K562 (cell line): Measurements from ENCODE around the gene SDK1. TPM values are rescaled to one million over a fixed set of nuclear protein-coding genes. Genes with fewer than 3 reads are reported as not detected.

ENCODE experiments used
- PHF21A ChIP-seq: fragments of 450-650 bp; IDR thresholded peaks from 2 replicates; pipeline ENCODE4 v1.6.1; 2017; ENCODE audit warnings: low read depth, borderline replicate concordance
- PHTF2 ChIP-seq: fragments of 250-450 bp; sonication (Bioruptor Pico); IDR thresholded peaks from 2 replicates; pipeline ENCODE4 v1.5.0; 2021; ENCODE audit warnings: mild to moderate bottlenecking
- POLR3A ChIP-seq: IDR thresholded peaks from 2 replicates; pipeline ENCODE4 v1.6.1; 2011; ENCODE audit warnings: borderline replicate concordance, mild to moderate bottlenecking, moderate library complexity; ENCODE audit not compliant: insufficient read length, insufficient read depth; ENCODE audit errors: extremely low read depth
- U2AF2 ChIP-seq: fragments of 200-400 bp; formaldehyde crosslinking; optimal IDR thresholded peaks from 2 replicates; pipeline ENCODE3; 2017; ENCODE audit warnings: low read depth, mild to moderate bottlenecking, low read length
- ZNF124 ChIP-seq: sonication (generic); formaldehyde crosslinking; IDR thresholded peaks from 2 replicates; pipeline ENCODE4 v1.8.1; 2022; ENCODE audit warnings: missing genetic modification reagents
- ZNF140 ChIP-seq: fragments of 250-450 bp; sonication (Bioruptor Pico); IDR thresholded peaks from 2 replicates; pipeline ENCODE4 v1.8.0; 2021; ENCODE audit warnings: moderate library complexity, mild to moderate bottlenecking, inconsistent platforms
- ZNF318 ChIP-seq, 2 experiments: fragments of 450-650 bp; IDR thresholded peaks; 2 replicates each; pipeline ENCODE4 v1.6.1; 2016; ENCODE audit warnings: mild to moderate bottlenecking in 2 of 2, borderline replicate concordance in 1 of 2, low read depth in 1 of 2, moderate library complexity in 1 of 2
- ZNF785 ChIP-seq: fragments of 250-450 bp; sonication (Bioruptor Pico); IDR thresholded peaks from 2 replicates; pipeline ENCODE4 v1.4.0; 2020; ENCODE audit warnings: mild to moderate bottlenecking
- polyA plus RNA-seq, 8 experiments: library from polyadenylated mRNA; depleted of rRNA in 4 of 8; stranded (reverse) in 5 of 8; unstranded in 3 of 8; fragments of >200 nt; fragmentation: Nextera tagmentation in 2 of 8; fragmentation: Illumina TruSeq in 1 of 8; extraction: Ambion mirVana in 2 of 8; extraction: Trizol in 1 of 8; gene quantifications; 2 replicates each; pipeline versions ENCODE4 v1.2.1 to v1.2.3, GENCODE V29; 2011 to 2014; ENCODE audit warnings: inconsistent platforms in 1 of 8, missing spikeins in 1 of 8
- total RNA-seq, 7 experiments: library from RNA; depleted of rRNA in 6 of 7; stranded (reverse); fragments of >200 nt in 6 of 7; fragmentation: Illumina TruSeq in 2 of 7; extraction: Trizol in 2 of 7; gene quantifications; 2 replicates each; pipeline versions ENCODE4 v1.2.1 to v1.2.3, GENCODE V29; 2011 to 2021; ENCODE audit warnings: low replicate concordance in 1 of 7

SDK1 gene
- total and polyA plus RNA-seq, 9 of the 15 experiments (the other 6 are each of a cell fraction or from before 2014, with no cell fraction given): 0.16 TPM; not detected in 8

GRCh38 chr7:3575753-3576531 is 274.9 kb downstream of the SDK1 start (continued):
- TF ChIP-seq ZNF318 (IDR thresholded peaks at IDR 0.05; ENCODE audit: borderline replicate concordance in 1 of 2, low read depth in 1 of 2) (no peak), ZNF785 (CRISPR knock-in tag) (no peak), POLR3A (no peak), PHTF2 (CRISPR knock-in tag) (no peak), ZNF140 (no peak), PHF21A (no peak), ZNF124 (CRISPR knock-in tag) (no peak), U2AF2 (no peak)
